Measurements from ENCODE around the gene GID4.

The GID4 gene

GRCh38 chr17:18045691-18046350 is 6.6 kb downstream of the GID4 start:
- DNase-seq, result no peak

DNA sequence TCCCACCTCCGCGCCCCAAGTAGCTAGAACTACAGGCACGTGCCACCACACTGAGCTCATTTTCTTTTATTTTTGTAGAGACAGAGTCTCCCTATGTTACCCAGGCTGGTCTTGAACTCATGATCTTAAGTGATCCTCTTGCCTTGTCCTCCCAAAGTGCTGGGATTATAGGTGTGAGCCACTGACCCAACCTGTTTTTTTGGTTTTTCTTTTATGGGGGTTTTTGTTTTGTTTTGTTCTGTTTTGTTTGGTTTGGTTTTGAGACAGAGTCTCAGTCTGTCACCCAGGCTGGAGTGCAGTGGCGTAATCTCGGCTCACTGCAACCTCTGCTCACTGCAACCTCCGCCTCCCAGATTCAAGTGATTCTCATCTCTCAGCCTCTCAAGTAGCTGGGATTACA is 16.4 kb downstream of the GID4 start:
- no peak for DNase-seq

- no peak for DNase-seq
Observed at GRCh38 chr17:18056214-18056613, 17.0 kb downstream of the GID4 start.

DNA sequence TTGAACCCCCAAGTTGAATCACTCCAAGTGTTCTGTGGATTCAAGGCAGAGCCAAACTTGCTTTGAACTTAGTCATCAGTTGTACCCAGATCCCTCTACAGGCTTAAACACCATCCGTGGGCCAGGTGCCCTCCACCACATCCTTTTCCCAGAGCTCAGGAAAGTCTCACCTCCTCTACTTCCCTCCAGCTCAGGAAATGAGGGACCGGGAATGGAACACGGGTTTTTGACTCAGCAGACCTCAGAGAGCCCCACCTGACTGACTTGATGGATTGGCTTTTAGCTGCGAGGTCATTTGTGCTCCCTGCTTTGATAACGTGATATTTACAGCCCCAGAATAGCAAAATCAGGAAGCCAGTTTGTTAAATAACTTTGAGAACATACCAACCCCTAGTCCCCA is 20.1 kb downstream of the GID4 start:
- DNase-seq, result no peak

- no peak for DNase-seq
Observed at GRCh38 chr17:18064053-18064452, 24.8 kb downstream of the GID4 start.

DNA sequence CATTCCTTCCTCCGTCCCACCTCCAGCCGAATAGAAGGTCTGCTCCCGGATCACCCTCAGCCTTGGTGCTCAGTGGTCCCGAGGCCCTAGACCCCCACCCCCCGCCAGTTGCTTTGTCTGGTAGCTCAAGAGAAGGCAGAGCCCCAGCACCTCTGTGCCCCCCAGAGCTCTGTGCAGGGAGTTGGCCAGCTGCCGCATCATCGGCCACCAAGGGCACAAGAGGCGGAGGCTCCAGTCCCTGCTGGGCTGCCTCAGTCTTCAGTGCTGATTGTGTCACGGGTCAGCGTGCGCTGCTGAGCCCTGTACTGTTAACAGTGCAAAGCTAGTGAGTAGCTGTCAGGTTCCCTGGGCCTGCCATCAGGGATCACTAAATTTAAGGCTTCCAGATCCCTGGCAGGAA is 26.3 kb downstream of the GID4 start:
- DNase-seq, result no peak

DNA sequence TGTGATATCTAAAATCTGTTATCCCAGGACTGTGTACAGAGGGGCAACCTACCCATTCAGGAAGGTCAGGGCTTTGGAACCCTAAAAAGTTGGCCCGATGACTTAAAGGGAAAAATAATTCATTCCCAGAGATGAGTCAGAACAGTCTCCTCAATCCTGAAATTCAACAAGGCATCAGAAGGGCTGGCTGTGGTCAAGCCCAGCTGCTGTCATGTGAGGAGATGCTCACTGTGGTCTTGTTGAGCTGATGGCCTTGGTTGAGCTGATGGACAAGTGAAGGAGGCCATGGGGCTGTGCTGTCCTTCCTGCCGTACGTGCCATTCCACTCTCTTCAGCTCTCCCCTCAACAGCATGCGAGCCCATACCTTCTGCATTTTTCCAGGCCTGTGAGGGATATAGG is 27.7 kb downstream of the GID4 start:
- DNase-seq, result no peak

DNA sequence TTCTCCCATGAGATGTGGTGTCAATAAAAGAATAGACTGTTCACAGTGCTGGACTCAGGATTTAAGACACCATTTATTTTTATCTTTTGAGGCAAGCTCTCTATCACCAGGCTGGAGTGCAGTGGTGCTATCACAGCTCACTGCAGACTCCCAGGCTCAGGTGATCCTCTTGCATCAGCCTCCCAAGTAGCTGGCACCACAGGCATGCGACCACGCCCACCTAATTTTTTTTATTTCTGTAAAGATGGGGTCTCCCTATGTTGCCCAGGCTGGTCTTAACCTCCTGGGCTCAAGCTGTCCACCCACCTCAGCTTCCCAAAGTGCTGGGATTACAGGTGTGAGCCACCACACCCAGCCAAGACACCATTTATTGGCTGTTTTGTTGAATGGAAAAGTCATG is 29.9 kb downstream of the GID4 start:
- no peak for DNase-seq

DNA sequence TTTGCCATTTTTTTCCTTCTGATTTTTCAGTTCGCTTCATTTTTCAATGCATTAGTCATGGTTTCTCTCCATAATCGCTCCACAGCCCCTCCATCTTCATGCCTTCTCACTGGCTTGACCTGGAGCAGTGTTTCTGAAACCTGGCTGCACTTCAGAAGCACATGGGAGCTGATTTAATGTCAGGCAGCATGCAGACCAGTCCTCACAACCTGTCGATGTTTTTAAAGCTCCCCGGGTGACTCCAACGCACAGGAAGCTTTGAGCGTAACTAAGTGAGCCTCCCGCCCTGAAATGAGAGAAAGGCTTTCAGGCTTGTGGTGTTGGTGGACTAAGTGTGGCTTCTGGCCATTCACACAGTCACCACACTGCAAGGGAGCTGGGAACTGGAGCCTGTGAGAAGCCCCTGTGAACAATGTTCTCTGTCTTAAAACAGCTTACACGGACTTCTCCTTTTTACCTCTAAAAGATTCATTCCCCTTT is 31.7 kb downstream of the GID4 start:
- DNase-seq, result no peak

- no peak for DNase-seq
Observed at GRCh38 chr17:18071751-18072150, 32.5 kb downstream of the GID4 start.

- no peak for DNase-seq
Observed at GRCh38 chr17:18074566-18075272, 35.5 kb downstream of the GID4 start.

DNA sequence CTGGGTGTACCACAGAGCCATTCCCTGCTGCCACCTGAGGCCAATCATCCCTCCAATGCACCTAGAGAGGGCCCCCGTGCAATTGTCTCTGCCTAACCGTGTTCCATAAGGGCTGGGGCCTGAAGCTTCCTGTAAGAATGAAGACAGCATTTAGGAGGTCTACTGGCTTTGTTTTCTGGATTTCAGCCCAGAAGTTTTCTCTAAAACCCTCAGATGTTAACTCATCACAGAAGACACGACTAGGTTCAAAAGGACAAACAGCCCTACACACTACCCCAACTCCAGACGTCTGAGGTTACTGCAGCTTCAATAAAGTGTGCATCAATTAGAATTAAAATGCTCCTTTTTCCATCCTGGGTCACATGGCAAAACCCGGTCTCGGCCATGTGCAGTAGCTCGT is 37.7 kb downstream of the GID4 start:
- no peak for DNase-seq

GRCh38 chr17:18079543-18079942 is 40.3 kb downstream of the GID4 start:
- DNase-seq, result no peak

DNA sequence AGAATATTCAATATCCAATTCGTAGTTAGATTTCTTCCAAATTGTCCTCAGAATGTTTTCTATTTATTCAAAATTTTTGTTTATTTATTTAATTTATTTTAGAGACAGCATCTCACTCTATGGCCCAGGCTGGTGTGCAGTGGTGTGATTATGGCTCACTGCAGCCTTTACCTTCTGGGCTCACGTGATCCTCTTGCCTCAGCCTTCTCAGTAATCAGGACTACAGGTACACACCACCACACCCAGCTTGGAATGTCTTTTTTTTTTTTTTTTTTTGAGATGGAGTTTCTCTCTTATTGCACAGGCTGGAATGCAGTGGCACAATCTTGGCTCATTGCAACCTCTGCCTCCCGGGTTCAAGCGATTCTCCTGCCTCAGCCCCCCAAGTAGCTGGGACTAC is 45.0 kb downstream of the GID4 start:
- no peak for DNase-seq

GRCh38 chr17:18087610-18088491 is 48.6 kb downstream of the GID4 start, which contains the start of gene DRG2:
TSS of gene DRG2 (plus strand) at chr17:18087948. CDS start at chr17:18088024, 76 bp downstream.
- peak; percentile 82 to 92 for DNase-seq

GRCh38 chr17:18089613-18090012 is 50.4 kb downstream of the GID4 start:
- DNase-seq, result no peak

GRCh38 chr17:18093616-18094408 is 54.6 kb downstream of the GID4 start:
- no peak for DNase-seq

DNA sequence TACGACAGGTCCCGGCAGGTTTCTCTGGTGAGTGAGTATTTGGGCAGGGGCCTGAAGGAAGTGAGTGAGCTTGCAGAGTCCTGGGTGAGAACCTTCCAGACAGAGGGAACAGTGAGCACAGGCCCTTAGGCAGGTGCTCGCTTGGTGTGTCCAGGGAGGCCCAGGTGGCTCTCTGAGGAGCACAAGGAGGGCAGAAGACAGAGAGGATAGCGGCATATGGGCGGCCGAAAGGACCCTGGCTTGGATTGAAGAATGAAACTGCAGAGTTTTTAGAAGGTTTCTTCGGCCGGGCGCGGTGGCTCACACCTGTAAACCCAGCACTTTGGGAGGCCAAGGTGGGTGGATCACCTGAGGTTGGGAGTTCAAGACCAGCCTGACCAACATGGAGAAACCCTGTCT is 55.2 kb downstream of the GID4 start:
- DNase-seq, result no peak

DNA sequence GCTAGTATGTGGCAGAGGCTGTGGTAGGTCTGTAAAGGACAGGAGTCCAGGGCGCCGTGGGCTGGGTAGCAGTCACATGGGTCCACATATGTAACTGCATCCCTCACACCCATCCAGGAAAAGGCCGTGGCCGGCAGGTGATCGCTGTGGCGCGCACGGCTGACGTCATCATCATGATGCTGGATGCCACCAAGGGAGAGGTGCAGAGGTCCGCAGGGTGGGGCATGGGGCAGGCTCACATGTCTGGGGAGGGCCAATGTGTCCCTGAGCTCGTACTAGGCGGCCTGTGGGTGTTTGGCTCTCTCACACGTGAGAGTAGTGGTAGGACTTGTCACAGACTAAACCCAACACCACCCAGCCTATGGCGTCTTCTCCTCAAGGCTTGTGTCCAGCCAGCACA is 60.3 kb downstream of the GID4 start:
- no peak for DNase-seq

DNA sequence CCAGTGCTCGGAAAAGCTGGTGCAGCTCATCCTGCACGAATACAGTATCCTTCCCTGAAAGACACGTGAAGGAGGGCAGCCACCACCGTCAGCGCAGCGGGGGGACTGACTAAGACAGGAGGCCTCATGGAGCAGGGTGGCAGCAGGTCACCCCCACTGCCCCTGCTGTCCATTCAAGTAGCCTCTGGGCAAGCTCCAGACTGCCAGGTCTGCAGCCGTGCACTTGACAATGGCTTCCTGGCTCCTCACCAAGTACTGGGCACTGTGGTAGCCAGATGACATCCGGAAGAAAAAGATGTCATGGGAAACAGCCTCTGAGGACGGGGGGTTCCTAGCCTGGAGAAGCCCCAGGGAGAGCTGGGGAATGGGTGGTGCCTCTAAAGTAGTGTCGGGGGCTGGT is 61.4 kb downstream of the GID4 start:
- DNase-seq, result no peak

DNA sequence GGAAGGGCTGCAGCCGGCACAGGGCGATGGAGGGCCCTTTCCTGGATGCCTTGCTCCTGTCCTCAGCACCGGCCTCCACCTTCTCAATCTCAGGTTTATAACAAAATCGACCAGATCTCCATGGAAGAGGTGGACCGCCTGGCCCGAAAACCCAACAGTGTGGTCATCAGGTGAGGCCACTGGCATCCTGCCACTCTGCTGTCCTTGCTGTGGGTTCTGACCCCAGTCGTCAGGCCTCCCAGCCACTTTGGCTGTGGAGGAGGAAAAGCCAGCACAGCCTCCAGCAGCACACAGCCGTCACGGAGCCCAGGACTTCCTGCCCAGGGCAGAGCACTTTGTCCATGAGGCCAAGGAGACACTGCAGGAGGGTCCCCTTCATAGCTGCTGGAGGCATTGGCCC is 62.6 kb downstream of the GID4 start:
- DNase-seq, result no peak

DNA sequence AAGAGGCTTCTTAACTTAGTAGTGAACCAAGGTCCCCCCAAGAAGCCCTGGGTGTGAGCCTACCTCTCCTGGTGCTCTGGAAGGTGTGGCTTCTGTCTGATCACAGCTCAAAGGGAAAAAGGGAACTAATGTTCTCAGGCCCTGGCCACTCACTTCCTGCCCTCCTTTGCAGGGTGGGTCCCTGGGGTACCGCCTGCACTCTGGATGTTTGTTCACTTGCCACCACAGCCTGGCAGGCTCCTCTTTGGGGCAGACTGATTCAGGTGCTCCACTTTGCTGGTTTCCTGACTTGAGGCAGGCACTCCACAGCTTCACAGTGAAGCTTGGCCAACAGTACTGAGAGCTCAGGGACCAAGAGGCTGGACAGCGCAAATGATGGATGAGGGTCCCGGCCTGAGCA is 63.4 kb downstream of the GID4 start:
- no peak for DNase-seq

DNA sequence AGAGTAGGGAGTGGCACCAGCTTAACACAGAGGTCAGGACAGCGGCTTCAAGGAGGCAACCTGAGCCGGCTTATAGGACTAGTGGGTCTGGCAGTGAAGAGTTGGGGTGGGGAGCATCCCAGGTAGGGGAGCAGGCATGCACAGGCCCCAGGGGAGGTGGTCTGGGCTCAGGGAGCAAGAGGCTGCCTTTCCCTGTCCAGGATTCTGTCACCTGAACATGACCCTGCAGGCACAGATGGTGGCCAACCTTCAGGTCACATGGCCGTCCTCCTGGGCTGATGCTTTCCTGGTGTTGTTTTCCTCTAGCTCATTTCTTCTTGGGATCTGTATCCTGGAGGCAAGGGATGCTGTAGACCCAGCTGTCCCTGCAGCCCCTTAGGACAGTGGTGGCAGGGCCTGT is 65.8 kb downstream of the GID4 start:
- DNase-seq, result no peak
